Fibroblast of pulmonary artery (primary cell): ENCODE results near the gene CD320.
"Not testable (repeated sequence)": the region's sequence is repeated elsewhere in the genome, so short reads cannot be mapped to it uniquely, and the experiment has no call there.

Experiments used
- DNase-seq: peaks from one replicate; pipeline ENCODE4 v3.0.0-alpha.2; 2010; ENCODE audit warnings: low read depth
- H3K4me3 ChIP-seq: replicated peaks from 2 replicates; pipeline ENCODE4 v1.5.1; 2011; ENCODE audit warnings: low read depth, mild to moderate bottlenecking, control low read depth, low read length, moderate library complexity
- TF ChIP-seq, protein P1 (sequence below): IDR thresholded peaks from 2 replicates; pipeline ENCODE4 v1.5.1; 2011; ENCODE audit warnings: mild to moderate bottlenecking, control low read depth, low read length, inconsistent platforms; ENCODE audit errors: missing control alignments

CD320 gene

DNA sequence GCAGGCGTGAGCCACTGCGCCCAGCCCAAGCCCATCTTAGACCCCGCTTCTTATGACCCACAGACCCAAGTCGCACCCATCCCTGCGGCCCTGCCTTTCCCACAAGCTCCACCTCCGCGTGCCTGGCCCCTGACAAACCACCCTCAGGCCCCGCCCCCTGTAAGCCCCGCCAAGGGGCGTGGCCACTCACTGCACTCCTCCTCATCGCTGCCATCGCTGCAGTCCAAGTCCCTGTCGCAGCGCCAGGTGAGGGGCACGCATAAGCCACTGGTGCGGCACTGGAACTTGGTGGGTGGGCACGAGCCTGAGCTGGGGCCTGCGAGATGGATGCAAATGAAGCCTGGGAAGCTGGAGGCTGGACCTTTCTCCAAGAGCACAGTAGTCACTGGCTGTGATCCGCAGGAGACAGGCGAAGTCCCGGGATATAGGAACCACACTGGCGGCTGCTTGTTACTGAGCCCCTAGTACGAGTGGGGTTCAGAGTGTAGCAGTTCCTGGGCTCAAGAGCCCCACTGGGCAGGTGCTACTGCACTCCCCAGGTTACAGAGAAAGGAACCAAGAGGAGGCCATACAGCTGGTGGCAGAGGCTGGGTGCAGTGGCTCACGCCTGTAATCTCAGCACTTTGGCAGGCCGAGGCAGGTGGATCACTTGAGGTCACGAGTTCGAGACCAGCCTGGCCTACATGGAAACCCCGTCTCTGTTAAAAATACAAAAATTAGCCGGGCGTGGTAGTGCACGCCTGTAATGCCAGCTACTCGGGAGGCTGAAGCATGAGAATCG, 3.1 kb downstream of the CD320 start:
- TF ChIP-seq, protein P1, sequence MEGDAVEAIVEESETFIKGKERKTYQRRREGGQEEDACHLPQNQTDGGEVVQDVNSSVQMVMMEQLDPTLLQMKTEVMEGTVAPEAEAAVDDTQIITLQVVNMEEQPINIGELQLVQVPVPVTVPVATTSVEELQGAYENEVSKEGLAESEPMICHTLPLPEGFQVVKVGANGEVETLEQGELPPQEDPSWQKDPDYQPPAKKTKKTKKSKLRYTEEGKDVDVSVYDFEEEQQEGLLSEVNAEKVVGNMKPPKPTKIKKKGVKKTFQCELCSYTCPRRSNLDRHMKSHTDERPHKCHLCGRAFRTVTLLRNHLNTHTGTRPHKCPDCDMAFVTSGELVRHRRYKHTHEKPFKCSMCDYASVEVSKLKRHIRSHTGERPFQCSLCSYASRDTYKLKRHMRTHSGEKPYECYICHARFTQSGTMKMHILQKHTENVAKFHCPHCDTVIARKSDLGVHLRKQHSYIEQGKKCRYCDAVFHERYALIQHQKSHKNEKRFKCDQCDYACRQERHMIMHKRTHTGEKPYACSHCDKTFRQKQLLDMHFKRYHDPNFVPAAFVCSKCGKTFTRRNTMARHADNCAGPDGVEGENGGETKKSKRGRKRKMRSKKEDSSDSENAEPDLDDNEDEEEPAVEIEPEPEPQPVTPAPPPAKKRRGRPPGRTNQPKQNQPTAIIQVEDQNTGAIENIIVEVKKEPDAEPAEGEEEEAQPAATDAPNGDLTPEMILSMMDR = no peak

GRCh38 chr19:8302734-8303133, 5.4 kb downstream of the CD320 start:
- TF ChIP-seq, protein P1 = no peak
- DNase-seq = no peak
- no peak overlapping the region for H3K4me3 ChIP-seq

More for the DNA sequence above, 3.1 kb downstream of the CD320 start:
- no peak for DNase-seq
- H3K4me3 ChIP-seq = no peak overlapping the region

DNA sequence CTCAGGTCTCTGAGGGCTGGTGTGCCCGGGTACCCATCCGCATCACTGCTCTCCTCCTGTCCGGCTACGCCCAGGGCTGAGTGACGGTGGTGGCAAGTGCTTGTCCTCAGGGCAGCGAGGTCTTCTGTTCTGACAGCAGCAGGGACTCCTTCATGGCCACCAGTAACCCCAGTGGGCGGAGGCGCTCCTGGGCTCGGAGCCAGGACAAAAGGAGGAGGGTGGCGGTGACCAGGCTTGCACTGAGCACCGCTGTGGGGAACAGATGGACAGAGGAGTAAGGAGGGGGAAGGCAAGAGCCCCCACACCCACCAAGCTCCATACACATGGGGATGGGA, 5.8 kb downstream of the CD320 start:
- TF ChIP-seq, protein P1 = no peak
- DNase-seq = no peak
- H3K4me3 ChIP-seq = no peak overlapping the region

GRCh38 chr19:8291337-8291736, 16.8 kb downstream of the CD320 start:
- not testable (repeated sequence) for DNase-seq, H3K4me3 ChIP-seq

- not testable (repeated sequence) for H3K4me3 ChIP-seq, DNase-seq
Observed at GRCh38 chr19:8276508-8276907, 31.6 kb downstream of the CD320 start.

- TF ChIP-seq, protein P1 = no peak
- H3K4me3 ChIP-seq = no peak overlapping the region
- no peak for DNase-seq
Observed at GRCh38 chr19:8269724-8270123, 38.4 kb downstream of the CD320 start.

DNA sequence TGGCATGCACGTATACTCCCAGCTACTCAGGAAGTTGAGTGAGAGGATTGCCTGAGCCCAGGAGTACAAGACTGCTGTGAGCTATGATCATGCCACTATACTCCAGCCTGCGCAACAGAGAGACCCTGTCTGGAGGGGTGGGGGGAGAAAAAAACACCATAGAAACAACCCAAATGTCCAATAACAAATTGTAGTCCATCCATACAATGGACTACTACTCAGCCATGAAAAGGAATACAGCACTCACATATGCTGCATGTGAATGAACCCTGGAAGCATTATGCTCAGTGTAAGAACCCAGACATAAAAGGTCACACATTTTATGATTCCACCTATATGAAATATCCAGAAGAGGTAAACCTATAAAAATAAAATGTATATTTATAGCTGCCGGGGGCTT, 42.3 kb downstream of the CD320 start:
- DNase-seq = no peak
- TF ChIP-seq, protein P1 = no peak
- no peak overlapping the region for H3K4me3 ChIP-seq

DNA sequence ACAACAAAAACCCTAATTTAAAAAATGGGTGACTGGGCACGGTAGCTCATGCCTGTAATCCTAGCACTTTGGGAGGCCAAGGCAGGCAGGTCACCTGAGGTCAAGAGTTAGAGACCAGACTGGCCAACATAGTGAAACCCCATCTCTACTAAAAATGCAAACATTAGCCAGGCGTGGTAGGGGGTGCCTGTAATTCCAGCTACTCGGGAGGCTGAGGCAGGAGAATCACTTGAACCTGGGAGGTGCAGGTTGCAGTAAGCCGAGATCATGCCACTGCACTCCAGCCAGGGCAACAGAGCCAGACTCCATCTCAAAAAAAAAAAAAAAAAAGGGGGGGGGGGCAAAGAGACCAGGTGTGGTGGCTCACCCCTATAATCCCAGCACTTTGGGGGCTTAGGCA, 43.9 kb downstream of the CD320 start:
- not testable (repeated sequence) for DNase-seq, H3K4me3 ChIP-seq
